RPMI8226 (cell line): ENCODE data around the gene LIX1L.

Experiments used
- DNase-seq: peaks from one replicate; pipeline ENCODE4 v3.0.0-alpha.2; 2015

Gene LIX1L

DNA sequence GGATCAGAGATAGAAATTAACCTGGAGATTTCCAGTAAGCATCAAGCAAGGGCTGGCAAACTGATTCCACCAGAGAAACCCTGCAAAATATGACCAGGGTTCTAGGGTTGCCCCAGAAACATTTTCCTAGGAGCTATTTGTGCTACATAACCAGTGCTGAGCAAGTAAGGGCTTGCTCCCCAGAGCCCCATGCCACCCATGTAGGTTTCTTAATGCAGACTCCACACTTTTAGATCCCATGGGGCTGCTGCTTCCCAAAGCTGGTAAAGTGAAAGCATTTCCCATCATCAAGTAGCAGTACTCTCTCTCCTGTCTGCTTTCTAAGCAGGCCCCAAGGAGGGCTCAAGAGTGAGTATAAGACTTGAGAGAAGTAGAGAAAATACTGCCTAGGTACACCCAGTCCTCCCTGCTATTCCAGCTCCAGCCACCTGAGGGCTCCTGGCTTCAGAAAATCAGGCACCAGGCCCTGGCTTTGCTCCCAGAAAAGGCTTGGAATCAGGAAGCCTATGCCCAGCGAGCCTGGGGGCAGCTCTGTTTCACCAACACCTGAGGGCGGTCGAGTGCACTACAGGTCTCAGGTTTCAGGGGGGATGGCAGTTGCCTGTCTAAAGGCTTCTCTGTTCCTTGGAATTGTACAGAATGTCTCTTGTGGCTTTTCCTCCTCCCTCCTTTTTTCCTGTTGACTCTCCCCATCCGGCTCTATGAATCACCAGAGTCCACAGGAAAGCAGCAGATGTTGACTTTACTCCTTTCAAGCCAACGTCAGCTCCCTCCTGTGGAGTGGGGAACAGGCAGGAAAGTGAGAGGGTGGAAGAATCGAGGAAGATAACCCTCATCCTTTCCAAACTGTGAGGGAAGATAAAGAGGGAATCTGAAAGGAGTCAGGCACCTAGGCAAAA is 66.0 kb downstream of the LIX1L start:
- DNase-seq = peak; percentile 88

DNA sequence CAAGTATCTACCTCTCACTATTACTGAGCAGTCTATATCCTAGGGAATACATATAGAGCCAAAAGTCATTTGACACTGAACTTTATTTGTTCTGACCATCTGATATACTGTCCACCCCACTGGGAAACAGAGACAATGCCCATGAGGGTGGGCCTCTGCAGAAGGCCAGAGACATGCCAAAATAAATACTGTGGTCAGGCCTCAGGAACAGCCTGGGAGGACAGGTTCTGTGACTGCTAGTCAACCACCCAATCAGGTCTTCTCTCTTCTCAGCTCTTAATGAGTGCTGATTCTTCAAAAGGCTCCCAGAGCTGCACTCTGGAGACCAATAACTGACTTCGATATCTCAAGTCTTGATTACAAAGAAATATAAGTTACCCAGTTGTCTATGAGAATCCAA is 66.7 kb downstream of the LIX1L start:
- no peak for DNase-seq

DNA sequence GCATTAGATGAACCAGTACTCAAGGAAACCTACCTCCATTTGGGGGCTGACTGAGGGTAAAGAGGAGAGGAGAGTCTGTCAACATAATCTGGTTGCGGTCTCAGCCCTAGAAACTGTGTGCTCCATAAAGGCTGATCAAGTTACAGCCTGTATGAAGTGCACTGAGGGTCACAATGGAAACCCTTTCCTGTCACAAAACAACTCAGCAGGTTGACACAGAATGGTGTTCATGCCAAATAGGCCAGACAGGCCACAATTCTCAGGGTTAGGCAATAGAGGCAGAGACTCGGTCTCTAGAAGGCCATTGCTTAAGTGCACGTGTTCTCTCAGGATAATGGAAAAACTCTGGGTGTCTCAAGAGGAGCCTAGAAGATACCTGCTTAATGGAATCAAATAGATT is 68.1 kb downstream of the LIX1L start:
- no peak for DNase-seq

DNA sequence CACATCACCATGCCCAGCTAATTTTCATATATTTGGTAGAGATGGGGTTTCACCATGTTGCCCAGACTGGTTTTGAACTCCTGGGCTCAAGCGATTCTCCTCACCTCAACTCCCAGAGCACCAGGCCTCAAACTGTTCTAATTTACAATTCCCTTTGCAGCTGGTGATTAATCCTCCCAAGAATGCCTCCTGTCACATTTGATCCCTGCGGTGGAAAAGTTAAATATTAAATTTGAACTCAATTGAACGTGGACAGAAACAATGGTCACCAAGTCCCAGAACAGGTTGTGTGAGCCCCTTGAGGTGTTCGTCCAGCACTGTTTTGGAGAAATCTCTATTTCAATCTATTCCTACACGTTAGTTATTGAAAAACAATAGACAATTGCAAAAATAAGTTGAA is 70.2 kb downstream of the LIX1L start:
- no peak for DNase-seq

DNA sequence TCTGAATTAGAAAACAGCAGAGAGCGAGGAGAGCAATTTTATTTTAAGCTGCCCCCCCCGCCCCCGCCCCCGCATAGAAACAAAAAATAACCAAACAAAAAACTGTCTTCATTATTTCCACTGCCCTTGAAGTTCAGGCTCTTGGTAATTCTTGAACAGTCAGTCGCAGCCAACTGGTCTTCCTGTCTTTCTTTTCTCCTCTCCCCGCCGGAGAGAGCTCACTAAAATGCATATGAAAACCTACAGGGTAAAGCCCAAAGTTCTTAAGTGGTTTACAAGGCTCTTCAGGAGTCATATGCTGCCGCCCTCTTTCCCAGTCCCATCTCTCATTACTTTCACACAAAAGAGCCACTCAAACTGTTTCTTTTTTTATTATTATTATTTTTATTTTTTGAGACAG is 71.0 kb downstream of the LIX1L start:
- DNase-seq = no peak

DNA sequence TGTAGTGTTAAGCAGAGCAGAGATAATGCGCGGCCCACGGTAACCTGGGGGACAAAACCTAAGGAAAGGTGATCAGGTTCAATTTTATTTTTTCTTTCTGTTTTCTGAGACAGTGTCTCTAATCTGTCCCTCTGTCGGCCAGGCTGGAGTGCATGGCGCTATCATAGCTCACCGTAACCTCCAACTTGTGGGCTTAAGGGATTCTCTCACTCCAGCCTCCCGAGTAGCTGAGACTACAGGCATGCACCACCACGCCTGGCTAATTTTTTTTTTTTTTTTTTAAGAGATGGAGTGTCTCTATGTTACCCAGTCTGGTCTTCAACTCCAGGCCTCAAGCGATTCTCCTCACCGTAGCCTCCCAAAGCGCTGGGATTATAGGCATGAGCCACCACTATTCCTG is 71.4 kb downstream of the LIX1L start:
- no peak for DNase-seq

DNA sequence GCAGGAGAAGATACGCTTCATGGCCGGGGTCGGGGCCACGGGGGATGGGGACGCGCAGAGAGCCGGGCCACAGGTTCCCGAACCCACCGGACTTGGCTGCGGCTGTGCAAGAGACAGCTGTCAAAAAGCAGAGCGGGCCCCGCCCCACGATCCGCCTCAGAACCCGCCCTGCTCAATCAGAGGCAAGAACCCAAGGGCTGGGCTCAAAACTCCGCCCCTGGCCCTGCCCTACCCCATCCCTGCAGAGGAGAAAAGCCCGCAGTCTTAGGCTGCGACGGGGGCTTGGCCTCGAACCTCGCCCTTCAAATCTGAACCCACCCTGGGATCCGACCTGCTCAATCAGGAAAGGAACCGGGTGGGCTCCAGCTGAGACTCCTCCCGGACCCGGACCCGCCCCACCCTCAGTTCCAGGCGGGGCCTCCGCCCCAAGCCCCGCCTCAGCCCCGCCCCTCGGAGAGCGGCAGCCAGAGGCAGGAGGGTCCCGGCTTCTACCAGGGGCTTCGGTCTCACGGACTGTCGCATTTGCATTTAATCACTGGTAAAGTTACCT is 72.0 kb downstream of the LIX1L start, which contains the start of gene ANKRD35:
ANKRD35 (minus strand) TSS at position 129 of the 550 bp plus-strand sequence; CDS start at position 21, 108 bp downstream.
- peak; percentile 90 for DNase-seq

DNA sequence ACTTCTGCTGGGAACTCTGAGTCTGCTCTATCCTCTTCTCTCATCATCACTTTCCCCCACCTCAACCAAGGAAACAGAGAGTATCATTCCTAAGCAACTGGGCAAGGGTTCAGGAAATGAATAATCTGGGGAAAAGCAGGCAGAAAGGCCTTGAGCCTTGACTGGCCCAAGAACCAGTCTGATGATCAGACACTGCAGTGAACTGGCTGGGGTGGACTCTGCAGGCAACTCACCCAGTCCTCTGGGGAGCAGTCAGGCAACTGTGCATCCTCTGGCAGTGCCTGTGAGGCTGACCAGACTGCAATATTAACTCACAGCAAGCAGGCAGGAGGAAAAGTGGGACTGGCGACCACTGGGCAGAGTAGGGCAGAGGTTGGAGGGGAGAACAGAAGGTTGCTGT is 73.1 kb downstream of the LIX1L start:
- DNase-seq = no peak
